Lower leg skin (tissue), 4 donors: Measurements from ENCODE around the gene IRF8. TPM values are rescaled to one million over a fixed set of nuclear protein-coding genes. Genes with fewer than 3 reads are reported as not detected.

Experiments
- DNase-seq, 2 donors: peaks; one replicate each; pipeline ENCODE4 v3.0.0-alpha.2; 2019; ENCODE audit warnings: low spot score in 2 of 2
- H3K4me3 ChIP-seq: fragments of 200-600 bp; sonication (generic); 2 replicates; pipeline ENCODE4 v1.5.1; 2017; ENCODE audit warnings: mild to moderate bottlenecking, low read depth; ENCODE audit not compliant: poor library complexity, severe bottlenecking
- POLR2A ChIP-seq, 2 donors: fragments of 450-650 bp; IDR thresholded peaks; one replicate each; pipeline ENCODE4 v1.6.1; 2016 to 2017; ENCODE audit warnings: antibody characterized with exemption in 2 of 2, mild to moderate bottlenecking in 1 of 2, moderate library complexity in 1 of 2
- WGBS, 2 donors: methylation state at CpG; one replicate each; pipeline ENCODE4 v1.1.5; 2018; 5-methylcytosine and 5-hydroxymethylcytosine counted together
- intact Hi-C: fragments of 100-400 bp; cut with DNase I; formaldehyde crosslinking; loops from one replicate; pipeline ENCODE4 v1.15.0; 2023; ENCODE audit warnings: low total_unique reads
- total RNA-seq, 4 donors: library from RNA; depleted of rRNA; stranded (reverse); fragments of >200 nt; gene quantifications; one replicate each; pipeline ENCODE4 v1.1.0, GENCODE V29; 2016
- TF ChIP-seq, protein P1 (sequence below), 3 donors: fragments of 450-650 bp; IDR thresholded peaks; one replicate each; pipeline ENCODE4 v1.5.1; 2016; ENCODE audit warnings: antibody characterized with exemption in 3 of 3, mild to moderate bottlenecking in 3 of 3, moderate library complexity in 2 of 3

IRF8 gene, protein sequence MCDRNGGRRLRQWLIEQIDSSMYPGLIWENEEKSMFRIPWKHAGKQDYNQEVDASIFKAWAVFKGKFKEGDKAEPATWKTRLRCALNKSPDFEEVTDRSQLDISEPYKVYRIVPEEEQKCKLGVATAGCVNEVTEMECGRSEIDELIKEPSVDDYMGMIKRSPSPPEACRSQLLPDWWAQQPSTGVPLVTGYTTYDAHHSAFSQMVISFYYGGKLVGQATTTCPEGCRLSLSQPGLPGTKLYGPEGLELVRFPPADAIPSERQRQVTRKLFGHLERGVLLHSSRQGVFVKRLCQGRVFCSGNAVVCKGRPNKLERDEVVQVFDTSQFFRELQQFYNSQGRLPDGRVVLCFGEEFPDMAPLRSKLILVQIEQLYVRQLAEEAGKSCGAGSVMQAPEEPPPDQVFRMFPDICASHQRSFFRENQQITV
- 1 to 10 TPM; 1.5 to 5.7 (median 3.7) TPM for total RNA-seq

DNA sequence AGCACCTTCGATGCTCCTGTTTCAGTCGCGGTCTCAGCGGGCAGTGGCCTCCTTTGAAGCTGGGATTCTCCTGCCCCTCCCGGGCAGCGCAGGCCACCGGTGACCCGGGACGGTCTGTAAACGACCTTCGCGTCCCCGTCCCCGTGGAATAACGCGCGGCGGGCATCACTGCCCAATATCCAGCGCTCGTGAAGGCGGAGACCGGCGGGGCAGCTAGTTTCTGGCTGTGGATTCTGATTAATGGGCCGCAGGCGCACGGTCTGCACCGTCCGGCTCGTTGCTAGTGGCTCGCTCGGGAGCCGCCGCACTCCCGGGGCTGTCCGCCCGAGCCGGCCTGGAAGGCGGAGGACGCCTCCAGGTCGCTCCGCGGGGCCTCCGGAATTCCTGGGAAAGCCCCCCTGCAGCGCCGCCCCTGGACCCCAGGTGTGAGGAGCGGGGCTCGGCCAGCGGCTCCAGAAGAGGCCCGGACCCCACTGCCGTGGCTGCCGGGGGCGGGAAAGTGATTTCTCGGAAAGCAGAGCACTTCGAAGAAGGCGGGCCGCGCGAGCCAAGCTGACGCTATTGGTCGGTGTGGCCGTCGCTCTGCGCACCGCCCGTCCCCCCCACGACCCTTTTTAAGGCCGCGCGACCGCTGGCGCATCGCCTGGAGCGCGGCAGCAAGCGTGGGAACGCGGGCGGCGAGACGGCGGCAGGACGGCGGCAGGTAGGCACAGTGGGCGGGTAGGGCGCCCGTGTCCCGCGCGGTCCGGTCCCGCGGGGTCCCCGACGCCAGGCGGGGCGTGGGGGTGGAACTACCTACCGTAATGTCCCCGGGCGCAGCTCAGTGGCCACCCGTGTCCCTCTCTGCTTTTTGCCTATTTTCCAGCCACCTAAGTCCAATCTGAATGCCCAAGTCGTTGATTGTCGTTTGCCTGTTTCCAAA, at the start of gene IRF8:
Gene IRF8, plus strand, starts transcription at position 642 of the 922 bp plus-strand sequence. CDS start 3,854 bp downstream, outside the sequence.
- H3K4me3 ChIP-seq: peak within 1 kb of the TSS; percentile 13
- peak in 1 of 2 donors; percentile 88 for DNase-seq
- WGBS, 2 donors: 1 to 2% methylated on average over 42 to 94 of the region's 102 CpGs
- intact Hi-C loops: no loop called here
- TF ChIP-seq POLR2A (IDR thresholded peaks at IDR 0.05): no peak
- TF ChIP-seq, protein P1, sequence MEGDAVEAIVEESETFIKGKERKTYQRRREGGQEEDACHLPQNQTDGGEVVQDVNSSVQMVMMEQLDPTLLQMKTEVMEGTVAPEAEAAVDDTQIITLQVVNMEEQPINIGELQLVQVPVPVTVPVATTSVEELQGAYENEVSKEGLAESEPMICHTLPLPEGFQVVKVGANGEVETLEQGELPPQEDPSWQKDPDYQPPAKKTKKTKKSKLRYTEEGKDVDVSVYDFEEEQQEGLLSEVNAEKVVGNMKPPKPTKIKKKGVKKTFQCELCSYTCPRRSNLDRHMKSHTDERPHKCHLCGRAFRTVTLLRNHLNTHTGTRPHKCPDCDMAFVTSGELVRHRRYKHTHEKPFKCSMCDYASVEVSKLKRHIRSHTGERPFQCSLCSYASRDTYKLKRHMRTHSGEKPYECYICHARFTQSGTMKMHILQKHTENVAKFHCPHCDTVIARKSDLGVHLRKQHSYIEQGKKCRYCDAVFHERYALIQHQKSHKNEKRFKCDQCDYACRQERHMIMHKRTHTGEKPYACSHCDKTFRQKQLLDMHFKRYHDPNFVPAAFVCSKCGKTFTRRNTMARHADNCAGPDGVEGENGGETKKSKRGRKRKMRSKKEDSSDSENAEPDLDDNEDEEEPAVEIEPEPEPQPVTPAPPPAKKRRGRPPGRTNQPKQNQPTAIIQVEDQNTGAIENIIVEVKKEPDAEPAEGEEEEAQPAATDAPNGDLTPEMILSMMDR (IDR thresholded peaks at IDR 0.05): no peak

DNA sequence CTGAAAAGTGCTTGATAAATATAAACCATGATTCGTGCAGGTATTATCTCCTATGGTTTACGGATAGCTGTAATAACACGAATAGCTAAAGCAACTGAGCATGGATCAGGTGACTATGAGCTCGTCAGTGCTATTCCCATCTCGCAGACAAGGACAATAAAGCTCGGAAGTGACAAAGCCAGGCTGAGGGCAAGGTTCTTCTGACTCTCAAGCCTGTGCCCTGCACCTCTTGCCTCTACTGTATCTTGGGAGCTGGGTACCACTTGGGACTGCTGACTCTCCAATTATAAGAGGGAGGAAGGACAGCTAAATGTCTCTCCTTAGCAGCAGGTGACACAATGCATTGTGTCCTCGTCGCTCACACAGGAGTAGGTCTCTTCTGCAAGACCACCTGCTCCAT, 49.6 kb upstream of the IRF8 start:
- H3K4me3 ChIP-seq: no peak overlapping the region
- 79 to 81% methylated on average over 8 of the region's 8 CpGs for WGBS, 2 donors
- intact Hi-C loops: no loop called here
- peak in 1 of 2 donors; percentile 23 for DNase-seq
- TF ChIP-seq POLR2A (IDR thresholded peaks at IDR 0.05): no peak
- TF ChIP-seq, protein P1 (IDR thresholded peaks at IDR 0.05): no peak

DNA sequence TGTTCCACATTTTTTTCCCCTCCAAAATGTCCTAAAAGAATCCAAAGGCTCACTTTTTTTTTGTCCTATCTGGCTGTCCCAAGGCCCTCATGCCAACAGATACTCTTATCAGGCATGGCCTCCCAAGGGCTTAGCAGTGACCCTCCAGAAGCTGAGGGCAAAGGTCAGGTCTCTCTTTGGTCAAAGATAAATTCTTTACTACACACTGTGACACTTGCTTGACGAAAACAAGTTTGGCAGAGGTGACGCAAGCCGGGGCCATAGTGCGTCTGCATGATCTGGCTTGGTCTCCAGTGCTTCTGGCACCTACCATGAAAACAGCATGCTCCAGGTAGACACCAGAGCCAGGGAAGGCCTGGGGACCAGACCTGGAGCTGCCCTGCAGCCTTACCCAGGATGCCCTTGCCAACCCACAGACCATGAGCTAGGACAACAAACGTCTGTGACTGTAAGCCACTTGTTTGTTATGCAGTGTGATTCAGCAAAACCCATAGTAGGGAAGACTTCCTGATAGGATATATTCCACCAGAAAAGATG, 48.5 kb upstream of the IRF8 start:
- no peak overlapping the region for H3K4me3 ChIP-seq
- TF ChIP-seq POLR2A (IDR thresholded peaks at IDR 0.05): no peak
- peak in 1 of 2 donors; percentile 60 for DNase-seq
- intact Hi-C loops: no loop called here
- WGBS, 2 donors: 52 to 70% methylated on average over 5 of the region's 5 CpGs

DNA sequence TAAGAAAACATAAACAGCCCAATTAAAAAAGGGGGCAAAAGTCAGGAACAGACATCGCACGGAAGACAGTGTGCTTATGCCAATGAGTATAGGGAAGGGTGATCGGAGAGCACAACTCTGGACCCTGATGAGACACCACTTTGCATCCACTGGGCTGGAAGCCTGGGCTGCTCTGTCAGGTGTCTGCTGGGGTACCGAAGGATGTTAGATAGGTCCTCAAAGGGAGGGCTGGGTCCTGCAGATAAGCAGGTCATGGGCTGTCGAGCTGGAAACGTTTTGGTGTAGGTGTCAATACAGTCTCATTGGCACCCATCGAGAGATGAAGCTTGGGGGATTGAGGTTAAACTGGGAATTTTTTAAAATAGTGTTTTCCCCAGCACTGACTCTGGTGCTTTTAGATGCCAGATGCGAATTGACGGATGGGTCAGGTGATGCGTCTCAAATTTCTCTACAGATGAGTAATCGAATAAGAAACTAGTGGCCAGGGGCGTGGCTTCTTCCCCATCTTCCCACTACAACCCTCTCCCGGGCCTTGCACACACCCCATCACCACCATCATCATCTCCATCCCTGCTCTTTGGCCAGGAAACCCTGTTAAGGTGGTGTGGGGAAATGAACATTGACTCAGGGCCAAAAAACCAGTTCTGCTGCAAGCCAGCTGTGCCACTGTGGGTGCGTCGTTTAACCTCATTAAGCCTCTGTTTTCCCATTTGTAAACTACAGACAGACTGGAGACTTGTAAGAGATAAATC, 47.8 kb upstream of the IRF8 start:
- DNase-seq: peak in 1 of 2 donors; percentile 61
- no peak overlapping the region for H3K4me3 ChIP-seq
- TF ChIP-seq POLR2A (IDR thresholded peaks at IDR 0.05): no peak
- TF ChIP-seq, protein P1 (IDR thresholded peaks at IDR 0.05): no peak
- intact Hi-C loops: no loop called here
- WGBS, 2 donors: 58 to 64% methylated on average over 15 of the region's 15 CpGs

DNA sequence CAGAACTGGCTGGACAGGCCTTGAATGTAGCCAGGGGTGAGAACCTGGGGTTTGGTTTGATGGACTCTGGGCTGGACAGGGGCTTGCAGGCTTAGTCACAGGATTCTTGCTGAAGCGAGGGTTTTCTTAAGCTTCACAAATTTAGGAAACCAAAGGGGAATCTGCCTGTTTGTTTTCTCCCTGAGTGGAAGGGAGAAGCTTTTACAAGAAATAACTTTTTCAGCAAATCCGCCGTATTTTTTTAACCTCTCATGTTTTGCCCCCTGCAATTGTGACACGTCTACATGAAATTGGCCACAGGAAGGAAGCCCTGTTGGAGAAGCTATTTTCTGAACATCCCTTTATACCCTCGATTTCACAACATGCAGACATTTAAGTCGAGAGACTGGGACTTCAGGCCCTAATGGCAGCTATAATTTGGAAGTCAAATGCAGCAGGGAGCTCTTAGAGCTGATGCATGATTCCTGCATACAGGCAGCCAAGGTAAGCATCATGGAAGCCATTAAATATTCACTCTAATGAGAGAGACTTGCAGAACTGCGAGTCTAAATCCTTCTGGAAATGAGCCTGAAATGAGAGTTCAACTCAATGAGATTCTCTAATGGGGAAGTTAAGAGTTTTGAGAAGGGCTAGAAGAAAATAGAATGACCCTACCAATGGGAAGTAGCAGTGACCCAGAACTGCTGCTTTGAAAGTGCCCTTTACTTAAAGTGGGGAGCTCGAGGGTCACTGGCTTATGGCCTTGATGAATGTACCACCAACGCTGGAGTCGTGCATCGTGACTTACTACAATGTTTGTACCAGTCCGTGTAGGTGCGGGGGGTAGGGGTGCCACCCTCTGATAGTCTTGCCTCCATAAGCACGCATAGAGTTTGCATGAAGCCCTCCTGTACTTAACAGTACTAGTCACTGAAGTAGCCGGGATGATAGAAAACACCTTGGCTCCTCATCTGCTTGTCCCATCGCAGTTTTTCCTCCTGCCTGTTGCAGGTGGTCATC, 45.1 kb upstream of the IRF8 start:
- H3K4me3 ChIP-seq: no peak overlapping the region
- peak in 1 of 2 donors; percentile 40 for DNase-seq
- WGBS, 2 donors: 74 to 80% methylated on average over 16 of the region's 16 CpGs
- intact Hi-C loops: no loop called here
- TF ChIP-seq, protein P1 (IDR thresholded peaks at IDR 0.05): no peak
- no peak for TF ChIP-seq POLR2A (IDR thresholded peaks at IDR 0.05)
